WI38 (cell line): Measurements from ENCODE around the gene DENND4A.

Source experiments
- H3K4me3 ChIP-seq: 2 replicates; pipeline ENCODE4 v1.5.1; 2011; ENCODE audit warnings: low read depth, mild to moderate bottlenecking, control low read depth, low read length
- TF ChIP-seq, protein P1 (sequence below): IDR thresholded peaks from 2 replicates; pipeline ENCODE4 v1.5.1; 2012; ENCODE audit warnings: low read depth, mild to moderate bottlenecking, control low read depth, low read length

The DENND4A gene

DNA sequence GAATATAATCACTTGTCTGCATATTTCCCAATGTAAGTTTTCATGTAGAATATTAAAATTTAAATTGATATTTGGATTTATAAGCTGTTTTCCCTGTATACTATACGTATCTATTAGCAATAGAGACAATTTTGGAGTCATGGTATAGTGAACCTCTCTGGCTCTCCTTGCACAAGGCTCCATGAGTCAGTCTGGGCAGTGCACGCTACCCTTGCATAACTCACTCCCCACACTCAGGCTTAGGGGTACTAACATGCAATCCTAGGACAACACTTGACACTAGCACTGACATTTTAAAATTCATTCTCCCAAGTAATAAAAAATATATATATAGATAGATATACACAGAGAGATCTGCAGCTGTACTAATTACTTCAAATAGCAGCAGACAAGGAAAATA is 131.2 kb downstream of the DENND4A start:
- no peak overlapping the region for H3K4me3 ChIP-seq
- TF ChIP-seq, protein P1, sequence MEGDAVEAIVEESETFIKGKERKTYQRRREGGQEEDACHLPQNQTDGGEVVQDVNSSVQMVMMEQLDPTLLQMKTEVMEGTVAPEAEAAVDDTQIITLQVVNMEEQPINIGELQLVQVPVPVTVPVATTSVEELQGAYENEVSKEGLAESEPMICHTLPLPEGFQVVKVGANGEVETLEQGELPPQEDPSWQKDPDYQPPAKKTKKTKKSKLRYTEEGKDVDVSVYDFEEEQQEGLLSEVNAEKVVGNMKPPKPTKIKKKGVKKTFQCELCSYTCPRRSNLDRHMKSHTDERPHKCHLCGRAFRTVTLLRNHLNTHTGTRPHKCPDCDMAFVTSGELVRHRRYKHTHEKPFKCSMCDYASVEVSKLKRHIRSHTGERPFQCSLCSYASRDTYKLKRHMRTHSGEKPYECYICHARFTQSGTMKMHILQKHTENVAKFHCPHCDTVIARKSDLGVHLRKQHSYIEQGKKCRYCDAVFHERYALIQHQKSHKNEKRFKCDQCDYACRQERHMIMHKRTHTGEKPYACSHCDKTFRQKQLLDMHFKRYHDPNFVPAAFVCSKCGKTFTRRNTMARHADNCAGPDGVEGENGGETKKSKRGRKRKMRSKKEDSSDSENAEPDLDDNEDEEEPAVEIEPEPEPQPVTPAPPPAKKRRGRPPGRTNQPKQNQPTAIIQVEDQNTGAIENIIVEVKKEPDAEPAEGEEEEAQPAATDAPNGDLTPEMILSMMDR, result no peak

DNA sequence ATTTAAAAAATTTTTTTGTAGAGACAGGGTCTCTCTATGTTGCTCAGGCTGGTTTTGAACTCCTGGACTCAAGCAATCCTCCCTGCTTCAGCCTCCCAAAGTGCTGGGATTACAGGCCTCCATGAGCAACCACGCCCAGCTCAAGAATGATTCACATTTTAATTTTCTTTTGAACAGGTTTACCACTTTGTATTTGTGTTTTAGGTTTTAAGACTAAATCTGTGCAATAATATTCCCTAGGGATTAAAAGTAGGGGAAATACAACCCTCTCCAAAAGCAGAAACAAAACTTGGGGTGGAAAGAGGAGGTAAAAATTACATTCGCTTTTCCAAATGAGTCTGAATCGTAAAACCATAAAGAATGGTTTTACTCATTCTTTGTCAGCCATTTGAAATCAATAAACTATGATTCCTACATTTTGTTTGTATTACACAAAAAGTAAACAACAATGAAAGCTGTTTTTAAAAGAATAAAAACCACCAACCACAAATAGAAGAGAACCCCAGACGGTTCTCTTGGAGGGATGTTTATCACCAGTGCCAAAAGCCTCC is 132.5 kb downstream of the DENND4A start:
- TF ChIP-seq, protein P1, result no peak
- no peak overlapping the region for H3K4me3 ChIP-seq

DNA sequence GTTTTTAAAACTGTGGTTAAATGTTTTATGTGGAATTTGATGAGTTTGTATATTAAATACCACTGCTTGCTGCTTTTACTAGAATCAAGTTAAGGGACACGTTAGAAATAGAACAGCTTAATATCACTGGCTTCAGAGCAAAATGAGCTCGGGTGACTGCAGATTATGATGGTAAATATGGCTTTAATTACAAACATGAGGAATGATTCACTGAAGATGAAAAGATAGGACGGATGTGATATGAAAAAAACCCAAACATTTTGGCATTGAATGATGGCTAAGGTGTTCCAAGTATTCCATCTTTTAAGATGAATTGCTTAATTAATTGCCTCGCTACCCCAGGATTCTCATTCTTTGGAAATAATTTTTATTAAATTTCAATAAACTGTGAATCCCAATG is 136.6 kb downstream of the DENND4A start:
- no peak overlapping the region for H3K4me3 ChIP-seq
- TF ChIP-seq, protein P1, result no peak

DNA sequence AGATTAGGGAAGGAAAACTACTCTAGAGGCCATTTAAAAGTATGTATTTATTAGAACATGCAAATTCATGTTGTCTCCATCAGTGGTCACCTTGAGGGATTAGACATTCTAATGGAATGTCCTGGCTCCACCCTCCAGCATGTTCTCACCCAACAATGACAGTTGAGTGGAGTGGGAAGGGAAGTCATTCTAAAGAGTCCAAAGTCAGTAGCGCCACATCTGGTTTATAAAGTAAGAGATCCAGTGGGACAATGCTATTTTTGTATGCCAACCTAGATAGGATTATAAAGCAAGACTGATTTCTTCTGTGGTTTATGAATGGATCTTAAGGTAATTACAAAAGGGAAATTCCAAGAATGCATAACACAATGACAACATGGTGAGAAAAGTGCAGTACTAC is 137.1 kb downstream of the DENND4A start:
- TF ChIP-seq, protein P1, result no peak
- no peak overlapping the region for H3K4me3 ChIP-seq

DNA sequence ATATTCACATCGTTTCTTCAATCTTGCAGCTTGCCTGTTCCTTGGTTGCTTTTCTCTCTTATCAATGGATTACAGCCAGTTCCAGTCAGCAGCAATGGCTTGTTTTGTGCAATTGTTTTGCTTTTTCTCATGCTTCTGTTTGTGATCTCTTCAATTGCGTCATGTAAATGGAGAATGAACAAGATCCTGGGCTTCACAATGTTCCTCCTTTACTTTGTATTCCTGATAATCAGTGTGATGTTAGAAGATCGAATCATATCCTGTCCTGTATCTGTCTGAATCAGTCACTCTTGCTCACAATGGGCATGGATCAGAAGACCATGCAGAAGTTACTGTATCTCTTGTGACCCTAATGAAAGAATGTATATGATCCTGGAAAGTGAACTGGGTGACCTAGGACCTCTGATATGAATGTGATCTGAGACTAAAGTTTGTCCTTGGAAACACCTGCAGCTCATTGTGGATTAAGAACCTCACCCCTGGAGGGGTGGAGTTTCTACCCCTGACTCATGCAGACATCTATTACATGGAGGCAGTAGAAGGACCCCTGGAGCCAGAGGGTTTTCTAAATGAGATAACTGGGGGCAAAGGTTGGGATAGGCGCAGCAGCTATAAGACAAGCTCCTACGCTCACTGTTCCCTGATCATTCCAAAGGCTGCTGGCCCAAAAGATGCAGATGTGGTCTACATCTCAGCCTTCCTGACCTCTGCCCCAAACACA is 138.1 kb downstream of the DENND4A start:
- TF ChIP-seq, protein P1, result no peak
- no peak overlapping the region for H3K4me3 ChIP-seq

DNA sequence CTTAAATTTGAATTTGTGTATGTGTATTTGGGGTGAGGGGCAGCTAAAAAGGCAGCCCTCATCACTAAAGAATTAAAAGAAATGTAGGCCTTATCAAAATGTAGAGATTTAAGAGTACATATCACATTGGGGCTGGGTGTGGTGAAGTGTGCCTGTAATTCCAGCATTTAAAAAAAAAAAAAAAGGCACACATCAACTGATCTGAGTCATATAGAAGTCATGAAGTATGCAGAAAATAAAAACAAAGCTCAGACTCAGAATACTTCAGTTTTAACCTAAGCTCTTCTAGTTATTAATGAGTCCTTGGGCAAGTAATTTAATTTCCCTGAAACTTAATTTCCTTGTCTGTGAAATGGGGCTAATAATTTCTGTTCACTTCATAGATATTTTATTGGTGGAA is 138.8 kb downstream of the DENND4A start:
- TF ChIP-seq, protein P1, result no peak
- H3K4me3 ChIP-seq, result no peak overlapping the region
